ENCODE measurements around the gene RAE1.

DNA sequence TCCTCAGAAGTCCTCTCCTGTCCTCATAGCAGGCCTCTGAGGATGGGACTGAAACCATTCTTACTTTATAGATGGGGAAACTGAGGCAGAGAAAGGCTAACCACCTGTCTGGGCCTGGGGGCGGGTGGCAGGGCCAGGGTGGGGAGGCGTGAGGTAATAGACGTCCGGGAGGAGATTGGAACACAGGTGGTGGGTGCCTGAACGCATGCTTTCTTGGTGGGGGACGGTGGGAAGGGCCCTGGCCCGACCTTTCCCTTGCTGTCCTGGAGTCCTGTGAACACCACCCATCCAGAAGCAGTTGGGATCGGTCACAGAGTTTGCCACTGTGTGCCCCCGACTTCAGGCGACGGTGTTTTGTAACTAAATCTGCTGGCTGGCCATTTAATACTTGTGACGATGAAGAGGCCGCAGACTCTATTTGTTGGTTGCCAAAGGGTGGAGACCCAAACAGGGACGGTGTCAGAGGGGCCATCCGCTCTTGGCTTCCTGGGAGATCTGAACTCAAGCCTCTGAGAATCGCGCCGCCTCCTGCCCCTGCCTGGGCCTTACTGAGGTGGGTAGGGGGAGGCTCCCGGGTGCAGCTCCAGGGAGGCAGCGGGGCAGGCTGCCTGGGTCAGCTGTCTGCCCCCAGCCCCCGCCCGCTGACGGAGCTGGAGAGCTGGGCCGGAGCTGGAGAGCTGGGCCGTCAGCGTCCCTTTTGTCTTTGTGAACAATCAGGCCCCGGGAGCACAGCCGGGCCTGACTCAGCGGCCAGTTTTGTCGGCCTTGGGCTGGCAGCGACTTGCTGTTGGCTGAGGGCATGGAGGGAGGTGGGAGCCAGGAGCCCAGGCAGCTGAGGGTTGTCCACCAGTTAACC, 44.3 kb downstream of the RAE1 start:
- TF ChIP-seq, protein P1, sequence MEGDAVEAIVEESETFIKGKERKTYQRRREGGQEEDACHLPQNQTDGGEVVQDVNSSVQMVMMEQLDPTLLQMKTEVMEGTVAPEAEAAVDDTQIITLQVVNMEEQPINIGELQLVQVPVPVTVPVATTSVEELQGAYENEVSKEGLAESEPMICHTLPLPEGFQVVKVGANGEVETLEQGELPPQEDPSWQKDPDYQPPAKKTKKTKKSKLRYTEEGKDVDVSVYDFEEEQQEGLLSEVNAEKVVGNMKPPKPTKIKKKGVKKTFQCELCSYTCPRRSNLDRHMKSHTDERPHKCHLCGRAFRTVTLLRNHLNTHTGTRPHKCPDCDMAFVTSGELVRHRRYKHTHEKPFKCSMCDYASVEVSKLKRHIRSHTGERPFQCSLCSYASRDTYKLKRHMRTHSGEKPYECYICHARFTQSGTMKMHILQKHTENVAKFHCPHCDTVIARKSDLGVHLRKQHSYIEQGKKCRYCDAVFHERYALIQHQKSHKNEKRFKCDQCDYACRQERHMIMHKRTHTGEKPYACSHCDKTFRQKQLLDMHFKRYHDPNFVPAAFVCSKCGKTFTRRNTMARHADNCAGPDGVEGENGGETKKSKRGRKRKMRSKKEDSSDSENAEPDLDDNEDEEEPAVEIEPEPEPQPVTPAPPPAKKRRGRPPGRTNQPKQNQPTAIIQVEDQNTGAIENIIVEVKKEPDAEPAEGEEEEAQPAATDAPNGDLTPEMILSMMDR (conservative IDR thresholded peaks at IDR 0.05; ENCODE audit: low read depth, low read length), result no peak
- TF ChIP-seq EZH2phosphoT487 (IDR thresholded peaks at IDR 0.05; ENCODE audit: borderline replicate concordance, low read length), result no peak
- TF ChIP-seq EZH2 (IDR thresholded peaks at IDR 0.05; ENCODE audit: low read length, unreplicated experiment), result no peak

Data from PC-3 (cell line).